K562 (cell line): Measurements from ENCODE around the gene METRNL. TPM values are rescaled to one million over a fixed set of nuclear protein-coding genes. Genes with fewer than 3 reads are reported as not detected.

Experiments
- MBD2 ChIP-seq: sonication (generic); IDR thresholded peaks from 2 replicates; pipeline ENCODE4 v1.6.1; 2016; ENCODE audit warnings: low read depth, borderline replicate concordance
- MYNN ChIP-seq, 2 experiments: sonication (generic); formaldehyde crosslinking in 1 of 2; IDR thresholded peaks; 2 replicates each; pipeline versions ENCODE4 v1.5.0 to v1.6.1; 2016 to 2020; ENCODE audit warnings: antibody characterized with exemption in 1 of 2, missing genetic modification reagents in 1 of 2
- RAD21 ChIP-seq, 2 experiments: fragments of 250-450 bp in 1 of 2; fragments of 450-650 bp in 1 of 2; sonication (Bioruptor Pico) in 1 of 2; formaldehyde crosslinking in 1 of 2; IDR thresholded peaks in 1 of 2; conservative IDR thresholded peaks in 1 of 2; 2 replicates each; pipeline versions ENCODE4 v1.4.0 to v1.8.0; 2020 to 2022; ENCODE audit warnings: mild to moderate bottlenecking in 2 of 2, moderate library complexity in 1 of 2
- REST ChIP-seq, 2 experiments: fragments of 450-650 bp; formaldehyde crosslinking in 1 of 2; IDR thresholded peaks; 2 replicates each; pipeline versions ENCODE4 v1.4.0 to v1.6.1; 2014 to 2020; ENCODE audit warnings: mild to moderate bottlenecking in 2 of 2, borderline replicate concordance in 1 of 2, low read depth in 1 of 2
- RFX1 ChIP-seq: fragments of 450-650 bp; IDR thresholded peaks from 2 replicates; pipeline ENCODE4 v1.6.1; 2016; ENCODE audit warnings: mild to moderate bottlenecking, moderate library complexity
- TGIF2 ChIP-seq: sonication (generic); formaldehyde crosslinking; IDR thresholded peaks from 2 replicates; pipeline ENCODE4 v1.8.1; 2022; ENCODE audit warnings: mild to moderate bottlenecking, missing genetic modification reagents, moderate library complexity
- WHSC1 ChIP-seq: IDR thresholded peaks from one replicate; pipeline ENCODE4 v1.6.1; 2012; ENCODE audit warnings: low read length, control low read depth, inconsistent platforms
- ZFP1 ChIP-seq: fragments of 450-650 bp; formaldehyde crosslinking; IDR thresholded peaks from 2 replicates; pipeline ENCODE4 v1.4.0; 2020; ENCODE audit warnings: mild to moderate bottlenecking, mixed read lengths
- ZNF212 ChIP-seq: fragments of 450-650 bp; formaldehyde crosslinking; IDR thresholded peaks from 2 replicates; pipeline ENCODE4 v1.4.0; 2020; ENCODE audit warnings: mild to moderate bottlenecking
- ZNF280B ChIP-seq: fragments of 250-450 bp; sonication (Bioruptor Pico); IDR thresholded peaks from 2 replicates; pipeline ENCODE4 v1.5.1; 2021; ENCODE audit warnings: mild to moderate bottlenecking
- polyA plus RNA-seq, 8 experiments: library from polyadenylated mRNA; depleted of rRNA in 4 of 8; stranded (reverse) in 5 of 8; unstranded in 3 of 8; fragments of >200 nt; fragmentation: Nextera tagmentation in 2 of 8; fragmentation: Illumina TruSeq in 1 of 8; extraction: Ambion mirVana in 2 of 8; extraction: Trizol in 1 of 8; gene quantifications; 2 replicates each; pipeline versions ENCODE4 v1.2.1 to v1.2.3, GENCODE V29; 2011 to 2014; ENCODE audit warnings: inconsistent platforms in 1 of 8, missing spikeins in 1 of 8
- total RNA-seq, 7 experiments: library from RNA; depleted of rRNA in 6 of 7; stranded (reverse); fragments of >200 nt in 6 of 7; fragmentation: Illumina TruSeq in 2 of 7; extraction: Trizol in 2 of 7; gene quantifications; 2 replicates each; pipeline versions ENCODE4 v1.2.1 to v1.2.3, GENCODE V29; 2011 to 2021; ENCODE audit warnings: low replicate concordance in 1 of 7

METRNL gene
- total and polyA plus RNA-seq, 9 of the 15 experiments (the other 6 are each of a cell fraction or from before 2014, with no cell fraction given) = 0.17 to 31.8 (median 2.9) TPM

- TF ChIP-seq REST (IDR thresholded peaks at IDR 0.05; ENCODE audit: borderline replicate concordance) = no peak
- TF ChIP-seq REST (CRISPR knock-in tag; IDR thresholded peaks at IDR 0.05; ENCODE audit: low read depth) = no peak
- TF ChIP-seq ZNF212 = no peak
- TF ChIP-seq RFX1 = no peak
- no peak for TF ChIP-seq RAD21 (CRISPR knock-in tag; conservative IDR thresholded peaks at IDR 0.05 in 1 of 2, IDR thresholded peaks at IDR 0.05 in 1 of 2)
- TF ChIP-seq MBD2 = no peak
- TF ChIP-seq ZFP1 = no peak
- TF ChIP-seq ZNF280B (CRISPR knock-in tag) = no peak
- no peak for TF ChIP-seq MYNN (IDR thresholded peaks at IDR 0.05)
- TF ChIP-seq MYNN (CRISPR knock-in tag; IDR thresholded peaks at IDR 0.05) = no peak
- no peak for TF ChIP-seq WHSC1
- no peak for TF ChIP-seq TGIF2 (CRISPR knock-in tag)
Observed at GRCh38 chr17:83129676-83130075, 50.3 kb downstream of the METRNL start (continued).
